GM10847 (cell line): ENCODE measurements around the gene PRKD2.
A peak's percentile ranks its signal among the peaks of the same experiment; 100 is the strongest.

Experiments
- POLR2A ChIP-seq: IDR thresholded peaks from 2 replicates; pipeline ENCODE4 v1.6.1; 2011; ENCODE audit not compliant: insufficient read length; ENCODE audit errors: extremely low read depth

PRKD2 gene

GRCh38 chr19:46624958-46625661 is 91.8 kb downstream of the PRKD2 start, which contains the start of gene PTGIR:
PTGIR (minus strand) TSS chr19:46625089; CDS start chr19:46624225, 864 bp downstream.
- TF ChIP-seq POLR2A = peak; percentile 30
